ENCODE measurements around the gene VIPR2. TPM values are rescaled to one million over a fixed set of nuclear protein-coding genes. Genes with fewer than 3 reads are reported as not detected.

VIPR2 gene
- total RNA-seq, 1 experiment from 2014 or later: not detected

- no TSS peak for BruUV-seq (replicated peaks)
- ChIA-PET POLR2A (ENCODE audit: low non-redundant PET) (no interaction called here), CTCF (no interaction called here)
- peaks cover 77% of the 10 kb centered on the region for H3K27me3 ChIP-seq (replicated peaks; ENCODE audit: insufficient read depth, low read depth, low read length, poor library complexity)
- DNase-seq (ENCODE audit: low spot score): no peak
- intact Hi-C loops (cut with micrococcal nuclease; ENCODE audit: unreplicated experiment): no loop called here
- H3K4me3 ChIP-seq (ENCODE audit: low read depth, low read length, poor library complexity, severe bottlenecking): no peak overlapping the region
- no peaks in the 10 kb centered on the region for H3K4me1 ChIP-seq (ENCODE audit: insufficient read depth, low read length, poor library complexity, severe bottlenecking)
- no peak overlapping the region for H3K27ac ChIP-seq (ENCODE audit: low read depth, low read length, poor library complexity, severe bottlenecking)
- TF ChIP-seq CTCF (conservative IDR thresholded peaks at IDR 0.05; ENCODE audit: low read depth, low read length): no peak
- no peak for TF ChIP-seq EZH2 (IDR thresholded peaks at IDR 0.05; ENCODE audit: borderline replicate concordance, low read depth, low read length, poor library complexity, severe bottlenecking)
- no peaks in the 10 kb centered on the region for H3K9me3 ChIP-seq (ENCODE audit: low read depth, low read length, poor library complexity, severe bottlenecking)
- H3K36me3 ChIP-seq (ENCODE audit: insufficient read depth, low read length, poor library complexity, severe bottlenecking): no peaks in the 10 kb centered on the region
Measured at GRCh38 chr7:159141167-159141566, 3.5 kb downstream of the VIPR2 start.

GRCh38 chr7:159140170-159140910 is 4.3 kb downstream of the VIPR2 start:
- intact Hi-C loops (cut with micrococcal nuclease; ENCODE audit: unreplicated experiment): no loop called here
- CTCF ChIA-PET: no interaction called here
- no peak overlapping the region for H3K27ac ChIP-seq (ENCODE audit: low read depth, low read length, poor library complexity, severe bottlenecking)
- H3K9me3 ChIP-seq (ENCODE audit: low read depth, low read length, poor library complexity, severe bottlenecking): no peaks in the 10 kb centered on the region
- no peaks in the 10 kb centered on the region for H3K36me3 ChIP-seq (ENCODE audit: insufficient read depth, low read length, poor library complexity, severe bottlenecking)
- BruUV-seq (replicated peaks): no TSS peak
- no peaks in the 10 kb centered on the region for H3K4me1 ChIP-seq (ENCODE audit: insufficient read depth, low read length, poor library complexity, severe bottlenecking)
- no peak overlapping the region for H3K4me3 ChIP-seq (ENCODE audit: low read depth, low read length, poor library complexity, severe bottlenecking)
- H3K27me3 ChIP-seq (replicated peaks; ENCODE audit: insufficient read depth, low read depth, low read length, poor library complexity): peaks cover 70% of the 10 kb centered on the region
- TF ChIP-seq CTCF (conservative IDR thresholded peaks at IDR 0.05; ENCODE audit: low read depth, low read length) (no peak), EZH2 (IDR thresholded peaks at IDR 0.05; ENCODE audit: borderline replicate concordance, low read depth, low read length, poor library complexity, severe bottlenecking) (no peak)
- no peak for DNase-seq (ENCODE audit: low spot score)
- POLR2A ChIA-PET (ENCODE audit: low non-redundant PET): no interaction called here

- TF ChIP-seq EZH2 (IDR thresholded peaks at IDR 0.05; ENCODE audit: borderline replicate concordance, low read depth, low read length, poor library complexity, severe bottlenecking) (no peak), CTCF (conservative IDR thresholded peaks at IDR 0.05; ENCODE audit: low read depth, low read length) (no peak)
- H3K36me3 ChIP-seq (ENCODE audit: insufficient read depth, low read length, poor library complexity, severe bottlenecking): no peaks in the 10 kb centered on the region
- no peak overlapping the region for H3K4me3 ChIP-seq (ENCODE audit: low read depth, low read length, poor library complexity, severe bottlenecking)
- intact Hi-C loops (cut with micrococcal nuclease; ENCODE audit: unreplicated experiment): no loop called here
- no TSS peak for BruUV-seq (replicated peaks)
- H3K4me1 ChIP-seq (ENCODE audit: insufficient read depth, low read length, poor library complexity, severe bottlenecking): no peaks in the 10 kb centered on the region
- DNase-seq (ENCODE audit: low spot score): no peak
- peaks cover 65% of the 10 kb centered on the region for H3K27me3 ChIP-seq (replicated peaks; ENCODE audit: insufficient read depth, low read depth, low read length, poor library complexity)
- no peak overlapping the region for H3K27ac ChIP-seq (ENCODE audit: low read depth, low read length, poor library complexity, severe bottlenecking)
- H3K9me3 ChIP-seq (ENCODE audit: low read depth, low read length, poor library complexity, severe bottlenecking): no peaks in the 10 kb centered on the region
- CTCF ChIA-PET: no interaction called here
- POLR2A ChIA-PET (ENCODE audit: low non-redundant PET): no interaction called here
Measured at GRCh38 chr7:159139639-159140038, 5.0 kb downstream of the VIPR2 start.
